ENCODE results near the gene METTL26. TPM values are rescaled to one million over a fixed set of nuclear protein-coding genes. Genes with fewer than 3 reads are reported as not detected.

The METTL26 gene
- 10 to 100 TPM; 44.5 to 67.1 (median 45.4) TPM for polyA plus RNA-seq (ENCODE audit: insufficient read length in 4 of 4)

GRCh38 chr16:636206-637080, at the start of gene METTL26:
METTL26 (minus strand) TSS chr16:636305; CDS start chr16:636290, 15 bp downstream.
- peak; percentile 81 to 89 (median 88) for DNase-seq (ENCODE audit: low read depth in 4 of 4, low spot score in 3 of 4)

DNA sequence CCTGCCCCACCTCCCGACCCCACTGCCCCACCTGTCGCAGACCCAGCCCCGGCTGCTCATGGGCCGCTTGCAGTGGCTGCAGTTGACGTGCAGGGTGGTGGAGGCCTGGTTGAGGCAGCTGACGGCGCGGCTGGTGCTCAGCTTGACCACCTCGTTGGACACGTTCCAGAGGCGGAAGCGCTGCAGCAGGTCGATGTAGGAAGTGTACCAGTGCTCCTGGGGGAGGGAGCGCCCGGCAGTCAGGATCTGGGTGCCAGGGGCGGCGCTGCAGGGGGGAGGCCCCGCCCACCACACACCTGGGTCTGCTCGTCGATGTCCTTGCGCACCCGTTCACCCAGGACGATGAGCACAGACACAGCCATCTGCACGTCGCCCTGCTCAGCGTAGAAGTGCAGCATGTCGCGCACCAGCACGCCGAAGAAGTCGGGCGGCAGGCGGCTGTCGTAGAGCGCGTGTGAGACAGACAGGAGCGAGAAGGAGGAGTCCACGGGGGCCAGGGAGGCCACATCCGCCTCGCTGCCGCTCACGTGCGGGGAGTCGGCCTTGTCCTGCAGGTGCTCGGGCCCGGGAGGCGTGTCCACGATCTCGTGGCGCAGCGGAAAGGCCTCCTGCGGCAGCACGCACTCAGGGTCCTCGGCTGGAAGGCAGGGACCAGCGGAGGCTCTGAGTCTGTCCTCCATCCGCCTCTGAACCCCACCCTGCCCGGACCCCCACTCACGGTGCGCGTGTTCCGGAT, 49.0 kb upstream of the METTL26 start:
- no peak for DNase-seq (ENCODE audit: low read depth in 4 of 4, low spot score in 3 of 4)

DNA sequence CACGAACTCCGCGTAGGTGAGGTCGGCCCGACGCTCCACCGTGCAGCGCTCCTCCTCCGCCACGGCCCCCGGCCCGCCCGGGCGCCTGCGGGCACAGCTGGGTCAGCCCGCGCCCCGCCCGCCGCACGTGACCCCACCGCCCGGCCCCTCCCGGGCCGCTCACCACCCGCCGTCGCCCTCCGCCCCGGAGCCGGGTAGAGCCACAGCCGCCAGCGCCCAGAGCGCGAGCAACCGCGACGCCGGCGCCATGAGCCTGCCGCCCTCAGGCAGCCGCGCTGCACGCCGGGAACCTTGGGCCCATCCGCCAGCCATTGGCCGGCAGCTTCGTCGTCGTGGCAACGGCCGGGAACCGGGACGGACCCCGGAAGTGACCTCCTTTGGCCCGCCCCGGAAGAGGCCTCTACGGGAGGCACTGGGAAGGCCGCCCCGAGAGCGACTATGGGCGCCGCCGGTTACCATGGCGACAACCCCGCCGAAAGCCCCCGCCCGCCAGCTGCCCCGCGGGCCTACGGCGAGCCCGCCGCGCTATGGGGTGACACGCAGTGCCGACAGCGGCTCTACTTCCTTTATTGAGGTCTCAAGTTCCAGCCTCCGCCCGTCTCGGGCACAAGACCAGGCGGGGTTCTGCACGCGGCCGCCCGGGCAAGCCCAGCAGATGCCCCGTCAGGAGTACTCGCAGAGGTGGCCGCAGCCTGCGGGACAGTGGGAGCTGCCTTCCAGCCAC, 48.1 kb upstream of the METTL26 start, which contains the start of gene JMJD8:
JMJD8 (minus strand) TSS at position 264 of the 724 bp plus-strand sequence; CDS start at position 249, 15 bp downstream.
- DNase-seq (ENCODE audit: low read depth in 4 of 4, low spot score in 3 of 4) = peak in 3 of 4 donors; percentile 80 to 90 (median 89)

GRCh38 chr16:683396-684070, 47.4 kb upstream of the METTL26 start:
- DNase-seq (ENCODE audit: low read depth in 4 of 4, low spot score in 3 of 4) = no peak

DNA sequence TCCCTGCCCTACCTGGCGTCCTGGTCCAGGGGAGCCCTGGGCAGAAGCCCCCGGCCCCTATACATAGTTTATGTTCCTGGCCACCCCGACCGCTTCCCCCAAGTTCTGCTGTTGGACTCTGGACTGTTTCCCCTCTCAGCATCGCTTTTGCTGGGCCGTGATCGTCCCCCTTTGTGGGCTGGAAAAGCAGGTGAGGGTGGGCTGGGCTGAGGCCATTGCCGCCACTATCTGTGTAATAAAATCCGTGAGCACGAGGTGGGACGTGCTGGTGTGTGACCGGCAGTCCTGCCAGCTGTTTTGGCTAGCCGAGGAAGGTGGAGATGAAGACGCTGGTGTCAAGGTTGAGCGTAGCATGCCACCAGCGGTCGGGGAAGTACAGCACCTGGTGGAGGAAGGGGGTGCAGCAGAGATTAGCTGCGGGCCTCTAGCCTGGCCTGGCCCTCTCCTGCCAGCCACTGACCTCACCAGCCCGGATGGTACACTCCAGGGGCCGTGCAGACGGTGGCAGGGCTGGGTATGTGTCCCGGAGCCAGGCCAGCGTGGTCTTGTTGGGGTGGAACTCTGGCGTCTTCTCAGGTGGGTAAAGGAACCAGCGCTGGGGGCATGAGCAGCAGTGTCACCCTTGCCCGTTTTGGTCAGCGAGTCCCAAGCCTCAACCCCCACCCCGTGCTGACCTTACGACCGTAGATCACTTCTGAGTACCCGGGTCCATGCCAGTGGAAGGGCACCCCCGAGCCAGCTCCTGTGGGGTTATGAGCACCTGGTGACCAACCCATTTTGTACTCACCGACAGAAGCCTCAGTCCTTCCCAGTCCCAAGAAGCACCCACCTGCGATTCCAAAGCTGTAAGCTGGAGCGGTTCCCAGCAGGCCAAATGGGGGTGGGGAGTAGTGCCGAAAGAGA, 46.6 kb upstream of the METTL26 start:
- DNase-seq (ENCODE audit: low read depth in 4 of 4, low spot score in 3 of 4) = no peak

DNA sequence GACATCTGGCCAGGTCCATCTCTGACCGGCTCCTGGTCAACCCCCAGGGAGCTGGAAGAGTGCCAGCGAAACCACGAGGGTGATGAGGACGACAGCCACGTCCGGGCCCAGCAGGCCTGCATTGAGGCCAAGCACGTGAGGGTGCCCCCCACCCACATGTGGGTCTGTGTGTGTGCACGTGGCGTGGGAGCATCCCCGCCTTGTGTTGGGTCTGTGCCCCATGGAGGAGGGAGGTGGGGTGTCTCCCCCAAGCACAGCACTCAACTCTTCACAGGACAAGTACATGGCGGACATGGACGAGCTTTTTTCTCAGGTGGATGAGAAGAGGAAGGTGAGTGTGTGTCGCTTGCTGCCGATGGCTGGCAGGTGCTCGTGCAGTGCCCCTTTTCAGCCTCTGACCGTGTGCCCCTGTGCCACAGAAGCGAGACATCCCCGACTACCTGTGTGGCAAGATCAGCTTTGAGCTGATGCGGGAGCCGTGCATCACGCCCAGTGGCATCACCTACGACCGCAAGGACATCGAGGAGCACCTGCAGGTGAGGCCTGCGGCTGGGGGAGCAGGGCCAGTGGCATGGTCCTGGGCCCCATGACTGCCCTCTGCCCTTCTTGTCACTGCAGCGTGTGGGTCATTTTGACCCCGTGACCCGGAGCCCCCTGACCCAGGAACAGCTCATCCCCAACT, 45.8 kb upstream of the METTL26 start:
- DNase-seq (ENCODE audit: low read depth in 4 of 4, low spot score in 3 of 4) = no peak

DNA sequence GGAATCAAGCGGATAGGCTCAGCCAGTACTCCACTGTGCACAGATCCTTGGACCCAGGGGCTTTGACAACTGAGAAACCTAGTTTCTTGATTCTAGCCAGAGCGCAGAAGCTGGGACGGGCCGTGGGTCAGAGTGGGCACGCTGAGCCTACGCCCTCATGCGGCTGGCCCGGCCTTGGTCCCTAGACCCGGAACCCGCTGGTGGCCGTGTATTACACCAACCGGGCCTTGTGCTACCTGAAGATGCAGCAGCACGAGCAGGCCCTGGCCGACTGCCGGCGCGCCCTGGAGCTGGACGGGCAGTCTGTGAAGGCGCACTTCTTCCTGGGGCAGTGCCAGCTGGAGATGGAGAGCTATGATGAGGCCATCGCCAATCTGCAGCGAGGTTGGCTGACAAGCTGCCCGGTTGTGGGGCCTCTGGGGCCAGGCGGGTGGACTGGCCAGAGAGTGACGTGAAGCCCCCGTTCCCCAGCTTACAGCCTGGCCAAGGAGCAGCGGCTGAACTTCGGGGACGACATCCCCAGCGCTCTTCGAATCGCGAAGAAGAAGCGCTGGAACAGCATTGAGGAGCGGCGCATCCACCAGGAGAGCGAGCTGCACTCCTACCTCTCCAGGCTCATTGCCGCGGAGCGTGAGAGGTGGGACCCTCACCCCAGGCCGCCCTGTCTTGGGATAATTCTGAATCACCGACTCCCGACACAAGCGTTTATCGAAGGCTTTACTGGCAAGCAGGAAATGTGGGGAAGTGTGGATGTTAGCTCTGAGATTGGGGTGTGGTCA, 45.1 kb upstream of the METTL26 start:
- DNase-seq (ENCODE audit: low read depth in 4 of 4, low spot score in 3 of 4) = no peak

GRCh38 chr16:680625-680945, 44.5 kb upstream of the METTL26 start:
- no peak for DNase-seq (ENCODE audit: low read depth in 4 of 4, low spot score in 3 of 4)

DNA sequence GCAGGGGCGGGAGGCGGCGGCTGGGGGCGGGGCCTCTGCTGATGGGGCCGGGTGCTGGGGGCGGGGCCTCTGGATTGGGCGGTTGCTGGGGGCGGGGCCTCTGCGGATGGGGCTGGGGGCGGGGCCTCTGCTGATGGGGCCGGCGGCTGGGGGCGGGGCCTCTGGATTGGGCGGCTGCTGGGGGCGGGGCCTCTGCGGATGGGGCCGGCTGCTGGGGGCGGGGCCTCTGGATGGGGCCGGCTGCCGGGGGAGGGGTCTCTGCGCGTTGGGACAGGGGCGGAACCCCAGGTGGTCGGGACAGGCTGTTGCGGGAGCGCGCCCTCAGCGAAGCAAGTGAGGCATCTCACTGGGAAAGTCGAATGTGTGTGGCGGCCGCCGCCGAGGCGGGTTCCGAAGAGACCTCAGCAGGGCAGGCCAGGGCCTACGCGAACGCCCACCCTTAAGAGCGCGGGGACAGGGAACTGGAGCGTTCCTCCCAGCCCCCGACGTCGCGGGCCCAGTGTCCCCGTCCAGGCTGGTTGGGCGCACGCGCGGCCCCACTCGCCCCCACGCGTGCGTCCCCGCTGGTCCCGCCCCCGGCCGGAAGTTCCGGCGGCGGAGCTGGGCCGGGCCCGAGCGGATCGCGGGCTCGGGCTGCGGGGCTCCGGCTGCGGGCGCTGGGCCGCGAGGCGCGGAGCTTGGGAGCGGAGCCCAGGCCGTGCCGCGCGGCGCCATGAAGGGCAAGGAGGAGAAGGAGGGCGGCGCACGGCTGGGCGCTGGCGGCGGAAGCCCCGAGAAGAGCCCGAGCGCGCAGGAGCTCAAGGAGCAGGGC, 43.9 kb upstream of the METTL26 start, which contains the start of gene STUB1:
STUB1 (plus strand) TSS at position 597 of the 811 bp plus-strand sequence; CDS start at position 713, 116 bp downstream.
- DNase-seq (ENCODE audit: low read depth in 4 of 4, low spot score in 3 of 4) = peak in 2 of 4 donors; percentile 57 to 66

DNA sequence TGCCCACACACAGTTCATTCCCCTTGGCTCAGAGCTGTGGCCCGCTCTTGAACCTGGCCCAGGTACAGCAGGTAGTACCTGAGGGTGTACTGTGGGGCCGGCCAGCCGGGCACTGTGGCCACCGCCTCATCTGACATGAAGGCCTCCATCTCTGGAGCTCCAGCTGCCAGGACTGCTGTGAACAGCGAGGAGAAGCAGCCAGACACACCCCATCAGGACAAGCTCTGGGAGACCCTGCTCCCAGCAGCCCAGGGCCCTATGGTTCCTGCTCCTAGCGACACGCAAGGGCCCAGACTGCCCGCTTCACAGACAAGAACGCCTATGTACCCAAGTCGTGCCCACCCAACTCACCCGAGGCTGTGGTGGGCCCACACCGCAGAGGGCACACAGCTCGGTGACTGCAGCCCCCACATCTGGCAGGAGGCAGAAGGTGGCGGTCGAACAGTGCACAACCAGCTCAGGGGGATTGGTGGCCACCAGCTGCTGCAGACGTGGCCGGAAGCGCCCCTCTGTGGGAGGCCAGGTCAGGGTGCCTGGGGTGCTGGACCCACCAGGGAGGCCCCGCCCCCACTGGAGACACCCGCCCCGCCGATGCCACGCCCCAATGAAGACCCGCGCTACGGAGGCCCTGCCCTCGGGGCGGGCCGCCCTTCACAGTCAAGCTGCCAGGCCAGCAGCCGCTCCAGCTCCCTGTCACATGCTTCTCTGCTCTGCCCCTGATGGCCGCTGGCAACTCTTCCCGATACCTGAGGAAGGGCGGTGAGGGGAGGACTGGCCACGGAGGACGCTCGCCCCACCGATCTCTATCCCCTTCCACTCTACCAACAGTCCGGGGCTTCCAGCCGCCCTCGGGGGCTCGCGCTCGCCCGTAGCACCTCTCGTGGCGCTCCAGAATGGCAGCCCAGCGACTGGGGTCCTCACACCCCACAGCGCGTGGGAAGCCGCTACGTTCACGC, 43.0 kb upstream of the METTL26 start:
- no peak for DNase-seq (ENCODE audit: low read depth in 4 of 4, low spot score in 3 of 4)

DNA sequence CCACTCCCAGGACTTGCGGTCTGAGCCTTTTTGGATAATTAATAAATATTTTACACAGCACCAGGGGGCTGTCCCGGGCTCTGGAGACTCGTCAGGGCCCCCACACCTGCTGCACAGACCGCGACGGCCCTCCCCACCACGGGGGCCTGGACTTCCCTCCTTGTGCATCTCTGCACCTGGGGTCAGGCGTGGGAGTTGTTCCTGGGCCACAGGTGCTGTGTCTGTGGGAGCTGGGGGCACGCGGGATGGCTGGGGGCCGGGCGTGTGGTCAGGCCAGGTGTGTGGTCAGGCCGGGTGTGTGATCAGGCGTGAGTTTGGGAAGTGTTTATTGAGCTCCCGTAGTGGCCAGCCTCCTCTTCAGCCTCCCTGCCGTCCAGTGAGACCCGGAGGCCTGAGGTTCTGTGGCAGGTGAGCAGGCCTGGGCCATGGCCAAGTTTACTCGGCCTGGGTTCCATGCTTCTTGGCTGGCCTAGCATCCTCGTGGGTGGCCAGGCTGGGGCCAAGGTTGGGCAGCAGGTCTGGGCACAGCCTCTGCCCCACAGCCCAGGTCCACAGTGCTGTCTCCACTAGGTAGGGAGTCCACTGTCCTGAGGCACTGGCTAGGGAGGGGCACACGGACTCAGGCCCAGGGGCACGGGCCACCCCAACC, 42.2 kb upstream of the METTL26 start:
- DNase-seq (ENCODE audit: low read depth in 4 of 4, low spot score in 3 of 4) = no peak

DNA sequence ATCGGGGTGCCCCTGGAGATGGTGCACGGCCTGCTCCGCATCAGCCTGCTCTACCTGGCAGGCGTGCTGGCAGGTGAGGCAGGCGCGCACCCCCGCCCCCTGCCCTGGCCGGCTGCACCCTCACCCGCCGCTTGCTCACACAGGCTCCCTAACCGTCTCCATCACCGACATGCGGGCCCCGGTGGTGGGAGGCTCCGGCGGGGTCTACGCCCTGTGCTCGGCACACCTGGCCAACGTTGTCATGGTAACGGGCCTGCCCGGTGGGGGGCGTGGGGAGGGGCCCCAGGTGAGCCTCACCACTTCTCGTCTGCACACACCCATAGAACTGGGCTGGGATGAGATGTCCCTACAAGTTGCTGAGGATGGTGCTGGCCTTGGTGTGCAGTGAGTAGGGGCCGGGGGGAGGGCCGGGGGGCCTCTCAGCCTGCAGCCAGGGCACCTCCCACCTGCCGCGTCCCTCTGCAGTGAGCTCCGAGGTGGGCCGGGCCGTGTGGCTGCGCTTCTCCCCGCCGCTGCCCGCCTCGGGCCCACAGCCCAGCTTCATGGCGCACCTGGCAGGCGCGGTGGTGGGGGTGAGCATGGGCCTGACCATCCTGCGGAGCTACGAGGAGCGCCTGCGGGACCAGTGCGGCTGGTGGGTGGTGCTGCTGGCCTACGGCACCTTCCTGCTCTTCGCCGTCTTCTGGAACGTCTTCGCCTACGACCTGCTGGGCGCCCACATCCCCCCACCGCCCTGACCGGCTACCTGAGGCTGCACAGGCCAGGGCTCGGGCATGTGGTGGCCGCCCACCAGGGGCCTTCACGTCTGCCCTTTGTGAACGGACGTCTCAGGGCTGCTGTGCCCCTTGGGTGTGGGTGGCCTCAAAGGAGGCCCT, 41.4 kb upstream of the METTL26 start:
- DNase-seq (ENCODE audit: low read depth in 4 of 4, low spot score in 3 of 4) = no peak

DNA sequence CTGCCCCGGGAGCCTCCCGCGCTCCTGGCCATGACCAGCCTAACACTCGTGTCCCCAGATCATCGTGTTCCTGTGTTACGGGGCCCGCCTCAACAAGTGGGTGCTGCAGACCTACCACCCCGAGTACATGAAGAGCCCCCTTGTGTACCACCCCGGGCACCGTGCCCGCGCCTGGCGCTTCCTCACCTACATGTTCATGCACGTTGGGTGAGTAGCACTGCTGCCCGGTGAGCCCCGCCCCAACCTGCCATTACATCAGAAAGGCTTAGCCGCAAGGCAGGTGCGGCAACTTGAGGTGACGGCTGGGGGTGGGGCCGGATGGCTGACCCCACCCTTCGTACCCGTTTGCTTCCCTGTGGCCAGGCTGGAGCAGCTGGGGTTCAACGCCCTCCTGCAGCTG, 40.8 kb upstream of the METTL26 start:
- DNase-seq (ENCODE audit: low read depth in 4 of 4, low spot score in 3 of 4) = no peak

DNA sequence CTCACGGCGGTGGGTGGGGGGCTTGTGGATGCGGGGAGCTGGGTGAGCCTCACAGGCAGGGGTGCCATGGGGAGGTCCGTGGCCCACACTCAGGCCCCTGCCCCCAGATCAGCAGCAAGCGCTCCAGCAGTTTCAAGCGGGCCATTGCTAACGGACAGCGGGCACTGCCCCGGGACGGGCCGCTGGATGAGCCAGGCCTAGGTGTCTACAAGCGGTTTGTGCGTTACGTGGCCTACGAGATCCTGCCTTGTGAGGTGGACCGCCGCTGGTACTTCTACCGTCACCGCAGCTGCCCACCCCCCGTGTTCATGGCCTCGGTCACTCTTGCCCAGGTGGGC, 40.4 kb upstream of the METTL26 start:
- no peak for DNase-seq (ENCODE audit: low read depth in 4 of 4, low spot score in 3 of 4)

Measured in left renal pelvis (tissue), 4 donors.